Retina (tissue), 1 donor: ENCODE measurements around the gene NOVA2.

Experiments used
- DNase-seq: peaks from one replicate; pipeline ENCODE4 v3.0.0-alpha.2; 2016

The NOVA2 gene

DNA sequence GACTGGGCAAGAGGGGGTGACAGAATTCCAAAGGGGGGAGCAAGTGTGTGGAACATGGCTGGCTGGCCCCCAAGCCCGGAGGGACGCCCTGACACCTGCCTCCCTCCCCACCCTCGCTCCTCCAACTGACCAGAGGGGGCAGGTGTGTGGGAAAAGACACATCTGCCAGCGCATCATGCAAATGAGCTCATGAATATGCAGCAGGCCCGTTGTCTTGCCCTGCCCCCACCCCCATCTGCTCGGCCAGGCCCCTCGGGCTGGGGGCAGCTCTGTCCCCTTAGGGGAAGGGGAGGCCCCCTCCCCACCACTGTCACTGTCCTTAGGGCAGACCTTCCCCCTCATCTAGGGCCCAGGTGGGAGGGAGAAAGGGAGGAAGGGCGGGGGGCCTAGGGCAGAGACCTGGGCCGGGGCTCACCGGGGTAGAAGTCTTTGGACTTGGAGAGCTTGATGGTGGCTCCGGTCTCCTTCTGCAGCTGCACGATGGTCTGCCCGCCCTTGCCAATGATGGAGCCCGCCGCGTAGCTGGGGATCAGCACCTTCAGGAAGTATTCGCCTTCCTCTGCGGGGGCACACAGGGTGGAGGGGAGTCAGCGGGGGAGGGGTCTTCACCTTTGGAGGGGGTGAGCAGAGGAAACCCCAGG lies 12.9 kb downstream of the NOVA2 start:
- peak; percentile 47 for DNase-seq

DNA sequence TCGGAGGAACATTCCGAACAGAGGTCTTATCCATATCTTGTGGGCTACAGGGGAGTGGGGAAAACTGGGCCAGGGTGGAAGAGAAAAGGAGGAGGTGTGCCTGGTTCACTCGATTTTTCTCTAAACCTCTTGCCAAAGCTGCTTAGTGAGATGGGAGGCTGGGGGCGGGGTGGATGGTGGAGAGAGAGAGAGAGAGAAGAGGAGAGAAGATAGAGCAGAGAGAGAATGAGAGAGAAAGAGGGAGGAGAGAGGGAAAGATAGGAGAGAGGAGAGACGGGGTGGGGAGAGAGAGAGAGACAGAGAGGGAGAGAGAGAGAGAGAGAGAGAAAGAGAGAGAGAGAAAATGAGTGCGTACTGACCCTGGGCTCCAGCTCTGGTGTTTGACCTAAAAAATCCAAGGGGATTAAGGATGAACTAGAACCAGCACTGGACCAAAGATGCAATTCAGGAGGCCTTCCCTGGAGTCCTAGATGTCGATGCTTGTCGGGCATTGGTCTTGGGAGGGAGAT lies 14.1 kb downstream of the NOVA2 start:
- DNase-seq, result no peak

GRCh38 chr19:45958769-45959516 lies 14.7 kb downstream of the NOVA2 start:
- DNase-seq, result no peak

DNA sequence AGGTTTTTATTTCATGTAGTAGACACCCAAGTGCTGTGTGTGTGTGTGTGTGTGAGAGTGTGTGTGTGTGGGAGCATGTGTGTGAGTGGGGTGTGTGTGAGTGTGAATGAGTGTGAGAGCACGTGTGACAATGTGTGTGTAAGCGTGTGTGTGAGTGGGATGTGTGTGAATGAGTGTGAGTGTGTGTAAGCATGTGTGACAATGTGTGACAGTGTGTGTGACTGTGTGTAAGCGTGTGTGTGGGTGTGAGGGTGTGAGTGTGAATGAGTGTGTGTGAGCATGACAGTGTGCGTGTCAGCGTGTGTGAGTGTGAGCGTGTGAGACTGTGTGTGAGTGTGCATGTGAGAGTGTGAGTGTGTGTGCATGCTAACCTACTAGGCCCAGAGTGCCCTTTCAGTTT lies 15.3 kb downstream of the NOVA2 start:
- no peak for DNase-seq

GRCh38 chr19:45955905-45956608 lies 17.6 kb downstream of the NOVA2 start:
- DNase-seq, result no peak

GRCh38 chr19:45954156-45954555 lies 19.5 kb downstream of the NOVA2 start:
- DNase-seq, result peak; percentile 91

DNA sequence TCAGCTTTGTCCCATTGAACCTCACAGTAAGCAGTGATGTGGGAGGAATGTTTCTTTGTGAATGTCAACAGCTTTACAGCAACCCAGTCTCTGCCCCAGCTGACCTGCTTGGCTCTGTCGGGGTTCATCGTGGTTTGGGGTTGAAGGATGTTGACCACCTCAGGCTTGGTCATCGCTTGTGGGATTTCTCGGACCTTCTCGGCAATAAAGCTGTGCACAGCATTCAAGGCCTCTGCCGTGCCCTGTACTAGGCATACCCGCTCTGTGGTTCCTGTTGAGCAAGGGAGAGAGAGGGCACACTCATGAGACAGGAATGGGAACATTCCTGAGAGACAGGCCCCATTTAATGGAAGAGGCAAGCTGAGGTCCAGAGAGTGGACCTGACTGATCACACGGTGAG lies 20.0 kb downstream of the NOVA2 start:
- no peak for DNase-seq

- peak; percentile 82 for DNase-seq
Observed at GRCh38 chr19:45952686-45953505, 20.8 kb downstream of the NOVA2 start.

DNA sequence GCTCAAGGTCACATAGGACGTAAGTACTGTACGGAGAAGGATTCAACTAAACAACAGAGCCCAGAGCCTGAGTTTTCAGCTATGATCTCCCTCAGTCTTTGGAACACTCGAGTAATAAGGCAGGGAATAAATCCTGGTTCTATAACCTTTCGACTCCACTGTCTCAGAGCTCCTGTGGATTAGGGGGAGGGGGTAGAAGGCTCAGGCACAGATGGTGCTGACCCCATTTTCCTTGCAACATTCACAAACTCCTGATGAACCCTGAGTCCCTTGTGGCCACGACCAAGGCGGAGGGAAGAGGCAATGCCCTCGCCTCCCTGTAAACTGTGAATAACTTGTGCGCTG lies 21.4 kb downstream of the NOVA2 start:
- no peak for DNase-seq

DNA sequence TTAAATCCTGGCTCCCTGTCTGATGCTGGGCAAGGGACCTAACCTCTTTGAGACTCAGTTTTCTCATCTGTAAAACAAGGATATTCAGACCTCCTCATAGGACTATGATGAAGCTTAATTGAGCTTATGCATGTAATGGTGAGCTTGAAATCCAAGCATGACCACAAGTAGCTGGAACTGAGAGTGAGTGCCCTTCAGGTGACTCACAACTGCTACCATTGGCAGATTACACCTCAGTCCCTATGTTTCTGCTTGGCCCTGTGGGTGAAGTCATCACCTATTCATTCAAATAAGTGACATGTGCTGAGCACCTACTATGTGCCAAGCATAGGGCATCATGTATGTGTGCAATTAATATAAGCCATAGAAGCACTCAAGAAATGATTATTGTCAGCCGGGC lies 25.7 kb downstream of the NOVA2 start:
- no peak for DNase-seq

- no peak for DNase-seq
Observed at GRCh38 chr19:45940515-45940805, 33.2 kb downstream of the NOVA2 start.

GRCh38 chr19:45939792-45940514 lies 33.7 kb downstream of the NOVA2 start:
- no peak for DNase-seq

DNA sequence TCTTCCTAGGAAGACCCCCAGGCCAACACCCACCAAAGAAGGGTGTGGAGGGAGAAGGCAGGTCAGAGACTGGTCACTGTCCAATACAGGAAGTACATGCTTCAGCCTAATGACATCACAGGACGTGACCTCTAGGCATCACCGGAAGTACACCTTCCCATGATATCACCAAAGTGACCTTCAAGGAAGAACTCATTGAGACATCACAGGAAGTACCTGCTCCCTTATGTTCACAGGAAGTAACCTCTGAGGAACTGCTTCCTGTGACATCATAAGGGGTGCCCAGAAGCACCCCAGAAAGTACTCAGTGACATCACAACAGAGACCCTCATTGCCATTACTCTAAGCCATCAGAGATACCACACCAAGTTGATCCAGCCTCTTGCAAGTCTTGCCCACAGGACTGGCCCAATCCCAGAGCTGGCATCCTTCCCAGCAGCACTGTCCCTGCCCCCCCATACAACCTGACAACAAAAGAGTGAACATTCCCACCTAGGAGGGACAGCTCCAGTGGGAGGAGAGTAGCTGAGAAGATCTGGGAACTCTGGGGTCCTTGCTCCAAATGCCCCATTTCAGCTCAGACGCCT lies 34.8 kb downstream of the NOVA2 start:
- DNase-seq, result no peak

- no peak for DNase-seq
Observed at GRCh38 chr19:45935267-45935666, 38.4 kb downstream of the NOVA2 start.

GRCh38 chr19:45934551-45935230 lies 39.0 kb downstream of the NOVA2 start:
- DNase-seq, result no peak

- DNase-seq, result no peak
Observed at GRCh38 chr19:45933759-45934158, 39.9 kb downstream of the NOVA2 start.

- no peak for DNase-seq
Observed at GRCh38 chr19:45931055-45931454, 42.6 kb downstream of the NOVA2 start.

DNA sequence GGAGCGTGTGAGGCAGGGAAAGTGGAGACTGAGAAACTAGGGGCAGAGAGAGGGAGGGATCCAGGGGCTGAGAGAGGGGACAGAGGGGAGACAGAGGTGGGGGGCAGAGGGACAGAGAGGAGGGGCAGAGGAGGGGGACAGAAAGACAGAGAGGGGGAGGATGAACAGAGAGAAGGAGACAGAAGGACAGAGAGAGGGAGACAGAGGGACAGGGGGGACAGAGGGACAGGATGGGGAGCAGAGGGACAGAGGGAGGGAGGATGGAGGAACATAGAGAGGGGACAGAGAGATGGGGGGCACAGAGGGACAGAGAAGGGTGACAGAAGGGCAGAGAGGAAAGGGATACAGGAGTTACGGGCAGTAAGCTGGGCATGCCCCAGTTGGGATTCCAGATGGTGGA lies 44.4 kb downstream of the NOVA2 start:
- no peak for DNase-seq

DNA sequence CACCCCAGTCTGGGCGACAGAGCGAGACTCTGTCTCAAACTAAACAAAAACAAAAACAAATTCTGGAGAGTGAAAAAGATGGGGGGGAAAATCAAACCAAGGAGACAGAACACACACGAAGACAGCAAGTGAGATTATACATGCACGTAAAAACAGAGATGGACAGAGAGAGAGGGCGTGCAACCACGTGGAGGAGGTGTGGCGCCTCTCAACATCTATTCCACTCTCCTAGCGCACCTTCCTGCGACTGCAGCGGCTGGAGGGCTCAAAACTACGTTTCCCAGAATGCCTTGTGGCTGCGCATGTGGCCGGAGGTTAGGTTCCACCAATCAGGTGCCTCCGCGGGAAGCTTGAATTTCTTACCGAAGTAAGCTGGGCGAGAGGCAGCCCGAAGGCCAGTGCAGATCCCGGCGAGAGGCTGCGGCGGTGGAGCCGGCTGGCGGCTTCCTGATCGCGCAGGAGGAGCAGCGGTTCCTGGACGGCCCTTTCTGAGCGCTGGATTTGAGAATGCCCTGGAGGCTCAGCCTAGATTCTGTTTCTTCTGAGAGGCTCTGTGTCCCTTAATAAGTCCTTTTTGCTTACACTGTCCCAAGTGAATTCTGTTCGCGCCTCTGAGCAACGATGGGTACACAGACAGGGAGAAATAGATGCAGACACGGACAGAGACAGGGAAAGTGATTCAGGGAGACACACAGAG lies 46.0 kb downstream of the NOVA2 start:
- DNase-seq, result peak; percentile 92

DNA sequence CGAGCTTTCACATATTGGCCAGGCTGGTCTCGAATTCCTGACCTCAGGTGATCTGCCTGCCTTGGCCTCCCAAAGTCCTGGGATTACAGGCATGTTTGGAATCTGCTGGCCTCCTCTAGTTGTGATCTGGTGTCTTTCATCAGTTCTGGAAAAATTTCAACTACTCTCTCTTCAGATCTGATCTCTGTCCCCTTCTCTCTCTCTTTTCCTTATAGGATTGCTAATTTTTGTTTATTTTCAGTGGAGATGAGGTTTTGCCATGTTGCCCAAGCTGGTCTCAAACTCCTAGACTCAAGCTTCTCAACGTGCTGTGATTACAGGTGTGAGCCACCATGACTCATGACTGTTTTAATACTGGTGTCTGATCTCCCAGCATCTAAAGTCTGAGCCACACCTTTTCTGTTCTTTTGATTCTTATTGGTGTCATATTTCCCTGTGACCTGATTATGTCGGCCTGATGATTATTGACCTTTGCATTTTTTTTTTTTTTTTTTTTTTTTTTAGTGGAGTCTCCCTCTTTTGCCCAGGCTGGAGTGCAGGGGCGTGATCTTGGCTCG lies 48.7 kb downstream of the NOVA2 start:
- DNase-seq, result no peak

DNA sequence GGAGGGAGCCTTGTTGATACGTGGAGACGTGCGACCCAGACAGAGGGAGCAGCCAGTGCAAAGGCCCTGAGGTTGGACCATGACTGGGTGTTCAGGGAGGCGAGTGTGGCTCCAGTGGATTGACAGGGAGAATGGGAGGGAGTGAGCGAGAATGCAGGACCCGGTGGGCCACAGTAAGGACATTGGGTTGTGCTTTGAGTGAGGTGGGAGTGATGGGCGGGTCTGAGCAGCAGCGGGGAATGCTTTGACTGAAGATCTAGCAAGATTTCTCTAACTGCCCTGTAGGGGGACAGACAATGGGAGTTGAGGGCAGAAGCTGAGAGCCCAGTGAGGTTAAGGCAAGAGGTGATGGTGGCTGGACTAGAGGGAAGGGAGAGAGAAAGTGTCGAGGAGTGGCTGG lies 51.4 kb downstream of the NOVA2 start:
- no peak for DNase-seq
